DOHH2 (cell line): ENCODE measurements around the gene PARM1.

Source experiments
- H3F3A ChIP-seq: fragments of 200-600 bp; sonication (generic), shearing (Covaris generic); 2 replicates; pipeline ENCODE4 v1.6.0; 2016; ENCODE audit warnings: antibody characterized with exemption, mild to moderate bottlenecking; ENCODE audit not compliant: control insufficient read depth, insufficient read depth
- H3K27ac ChIP-seq: fragments of 200-600 bp; sonication (generic); 2 replicates; pipeline ENCODE4 v1.5.1; 2014; ENCODE audit warnings: low read depth, mild to moderate bottlenecking, low read length, moderate library complexity
- H3K27me3 ChIP-seq: fragments of 200-600 bp; sonication (generic); 2 replicates; pipeline ENCODE4 v1.6.1; 2014; ENCODE audit warnings: mild to moderate bottlenecking, low read length, mixed read lengths; ENCODE audit not compliant: control insufficient read depth
- H3K36me3 ChIP-seq: fragments of 200-600 bp; sonication (generic); 2 replicates; pipeline ENCODE4 v1.6.1; 2014; ENCODE audit warnings: mild to moderate bottlenecking, low read length, moderate library complexity, mixed read lengths; ENCODE audit not compliant: control insufficient read depth
- H3K4me1 ChIP-seq: fragments of 200-600 bp; sonication (generic); 2 replicates; pipeline ENCODE4 v1.6.1; 2014; ENCODE audit warnings: mild to moderate bottlenecking, low read length, mixed read lengths; ENCODE audit not compliant: control insufficient read depth
- H3K4me2 ChIP-seq: fragments of 200-600 bp; sonication (generic); 2 replicates; pipeline ENCODE4 v1.6.0; 2014; ENCODE audit warnings: mild to moderate bottlenecking, low read length, moderate library complexity
- H3K4me3 ChIP-seq: fragments of 200-600 bp; sonication (generic); 2 replicates; pipeline ENCODE4 v1.5.1; 2014; ENCODE audit warnings: mild to moderate bottlenecking, low read length, mixed read lengths
- H3K79me2 ChIP-seq: fragments of 200-600 bp; sonication (generic); 2 replicates; pipeline ENCODE4 v1.6.1; 2014; ENCODE audit warnings: mild to moderate bottlenecking, low read length, mixed read lengths; ENCODE audit not compliant: control insufficient read depth
- H3K9me2 ChIP-seq: fragments of 200-600 bp; sonication (generic); replicated peaks from 2 replicates; pipeline ENCODE4 v1.6.1; 2014; ENCODE audit warnings: mild to moderate bottlenecking, low read length, mixed read lengths; ENCODE audit not compliant: control insufficient read depth
- H3K9me3 ChIP-seq: fragments of 200-600 bp; sonication (generic); 2 replicates; pipeline ENCODE4 v1.6.1; 2014; ENCODE audit warnings: antibody characterized with exemption, low read length, mixed read lengths; ENCODE audit not compliant: control insufficient read depth, insufficient read depth
- H4K20me1 ChIP-seq: fragments of 200-600 bp; sonication (generic); 2 replicates; pipeline ENCODE4 v1.6.0; 2014; ENCODE audit warnings: low read depth, mild to moderate bottlenecking, antibody characterized with exemption, low read length, moderate library complexity; ENCODE audit not compliant: control insufficient read depth, insufficient read depth
- EZH2phosphoT487 ChIP-seq: fragments of 200-600 bp; sonication (generic); IDR thresholded peaks from 2 replicates; pipeline ENCODE4 v1.6.1; 2017; ENCODE audit warnings: borderline replicate concordance, mild to moderate bottlenecking, antibody characterized with exemption, low read length, moderate library complexity, mixed read lengths
- TF ChIP-seq, protein P1 (sequence below): fragments of 200-600 bp; sonication (generic); IDR thresholded peaks from one replicate; pipeline ENCODE4 v1.5.1; 2014; ENCODE audit warnings: antibody characterized with exemption, mild to moderate bottlenecking, low read depth, low read length; ENCODE audit not compliant: poor library complexity, severe bottlenecking

The PARM1 gene

DNA sequence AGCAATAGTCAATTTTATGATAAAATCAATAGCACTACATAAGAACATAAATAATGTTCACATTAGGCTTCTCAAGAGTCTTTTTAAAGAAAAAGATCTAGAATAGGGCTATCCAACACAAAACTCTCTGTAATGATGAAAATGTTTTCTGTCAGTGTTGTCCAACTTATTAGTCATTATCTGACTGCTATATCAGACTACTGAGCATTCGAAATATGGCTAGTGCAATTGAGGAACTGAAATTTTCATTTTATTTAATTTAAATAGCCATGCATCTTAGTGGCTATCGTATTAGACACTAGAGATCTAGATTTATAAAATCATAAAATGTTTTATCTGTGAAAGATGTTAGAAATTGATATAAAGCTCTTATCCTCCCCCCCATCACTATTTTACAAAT, 26.0 kb downstream of the PARM1 start:
- no peak overlapping the region for H3K4me2 ChIP-seq
- H3K4me1 ChIP-seq = no peaks in the 10 kb centered on the region
- no peaks in the 10 kb centered on the region for H3K79me2 ChIP-seq
- no peaks in the 10 kb centered on the region for H4K20me1 ChIP-seq
- H3F3A ChIP-seq = no peaks in the 10 kb centered on the region
- H3K27me3 ChIP-seq = no peaks in the 10 kb centered on the region
- TF ChIP-seq, protein P1, sequence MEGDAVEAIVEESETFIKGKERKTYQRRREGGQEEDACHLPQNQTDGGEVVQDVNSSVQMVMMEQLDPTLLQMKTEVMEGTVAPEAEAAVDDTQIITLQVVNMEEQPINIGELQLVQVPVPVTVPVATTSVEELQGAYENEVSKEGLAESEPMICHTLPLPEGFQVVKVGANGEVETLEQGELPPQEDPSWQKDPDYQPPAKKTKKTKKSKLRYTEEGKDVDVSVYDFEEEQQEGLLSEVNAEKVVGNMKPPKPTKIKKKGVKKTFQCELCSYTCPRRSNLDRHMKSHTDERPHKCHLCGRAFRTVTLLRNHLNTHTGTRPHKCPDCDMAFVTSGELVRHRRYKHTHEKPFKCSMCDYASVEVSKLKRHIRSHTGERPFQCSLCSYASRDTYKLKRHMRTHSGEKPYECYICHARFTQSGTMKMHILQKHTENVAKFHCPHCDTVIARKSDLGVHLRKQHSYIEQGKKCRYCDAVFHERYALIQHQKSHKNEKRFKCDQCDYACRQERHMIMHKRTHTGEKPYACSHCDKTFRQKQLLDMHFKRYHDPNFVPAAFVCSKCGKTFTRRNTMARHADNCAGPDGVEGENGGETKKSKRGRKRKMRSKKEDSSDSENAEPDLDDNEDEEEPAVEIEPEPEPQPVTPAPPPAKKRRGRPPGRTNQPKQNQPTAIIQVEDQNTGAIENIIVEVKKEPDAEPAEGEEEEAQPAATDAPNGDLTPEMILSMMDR = no peak
- TF ChIP-seq EZH2phosphoT487 = no peak
- H3K9me2 ChIP-seq = no peaks in the 10 kb centered on the region; the same call in 1 of the 2 replicates
- H3K4me3 ChIP-seq = no peak overlapping the region
- no peak overlapping the region for H3K27ac ChIP-seq
- no peaks in the 10 kb centered on the region for H3K9me3 ChIP-seq
- H3K36me3 ChIP-seq = no peaks in the 10 kb centered on the region

DNA sequence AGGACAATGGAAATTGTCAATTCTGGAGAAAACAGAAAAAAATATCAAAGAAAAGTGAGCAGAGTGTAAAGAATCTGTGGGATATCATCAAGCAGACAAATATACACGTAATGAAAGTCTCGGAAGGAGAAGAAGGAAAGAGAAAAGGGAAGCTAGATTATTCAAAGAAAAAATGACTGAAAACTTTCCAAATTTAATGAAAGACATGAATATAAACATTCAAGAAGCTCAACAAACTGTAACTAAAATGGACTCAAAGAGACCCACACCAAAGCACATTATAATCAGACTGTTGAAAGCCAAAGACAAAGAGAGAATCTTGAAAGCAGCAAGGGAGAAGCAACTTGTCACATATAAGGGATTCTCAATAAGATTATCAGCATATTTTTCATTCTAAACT, 28.3 kb downstream of the PARM1 start:
- H3K4me1 ChIP-seq = no peaks in the 10 kb centered on the region
- H4K20me1 ChIP-seq = no peaks in the 10 kb centered on the region
- no peak overlapping the region for H3K4me3 ChIP-seq
- H3K27ac ChIP-seq = no peak overlapping the region
- no peak overlapping the region for H3K4me2 ChIP-seq
- H3K9me2 ChIP-seq = no peaks in the 10 kb centered on the region; the same call in 1 of the 2 replicates
- H3K27me3 ChIP-seq = no peaks in the 10 kb centered on the region
- no peaks in the 10 kb centered on the region for H3F3A ChIP-seq
- TF ChIP-seq EZH2phosphoT487 = no peak
- TF ChIP-seq, protein P1 = no peak
- H3K79me2 ChIP-seq = no peaks in the 10 kb centered on the region
- H3K36me3 ChIP-seq = no peaks in the 10 kb centered on the region
- no peaks in the 10 kb centered on the region for H3K9me3 ChIP-seq

DNA sequence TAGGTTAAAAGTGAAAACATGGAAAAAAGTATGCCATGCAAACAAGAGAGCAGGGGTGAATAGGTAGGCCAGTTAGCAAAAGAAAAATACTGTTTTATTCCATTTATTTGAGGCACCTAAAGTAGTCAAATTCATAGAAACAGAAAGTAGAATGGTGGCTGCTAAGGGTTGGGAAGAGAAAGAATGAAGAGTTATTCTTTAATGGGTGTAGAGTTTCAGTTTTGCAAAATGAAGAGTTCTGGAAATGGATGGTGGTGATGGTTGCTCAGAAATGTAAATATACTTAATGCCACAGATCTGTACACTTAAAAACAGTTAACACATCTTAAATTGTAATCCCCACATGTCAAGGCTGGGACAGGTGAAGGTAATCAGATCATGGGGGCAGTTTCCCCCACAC, 29.7 kb downstream of the PARM1 start:
- Histone ChIP-seq H4K20me1 (no peaks in the 10 kb centered on the region), H3K36me3 (no peaks in the 10 kb centered on the region), H3K27me3 (no peaks in the 10 kb centered on the region), H3K79me2 (no peaks in the 10 kb centered on the region), H3K9me3 (no peaks in the 10 kb centered on the region), H3K4me2 (no peak overlapping the region), H3K27ac (no peak overlapping the region), H3F3A (no peaks in the 10 kb centered on the region), H3K4me3 (no peak overlapping the region), H3K9me2 (no peaks in the 10 kb centered on the region; the same call in 1 of the 2 replicates), H3K4me1 (no peaks in the 10 kb centered on the region)
- TF ChIP-seq, protein P1 = no peak
- no peak for TF ChIP-seq EZH2phosphoT487

DNA sequence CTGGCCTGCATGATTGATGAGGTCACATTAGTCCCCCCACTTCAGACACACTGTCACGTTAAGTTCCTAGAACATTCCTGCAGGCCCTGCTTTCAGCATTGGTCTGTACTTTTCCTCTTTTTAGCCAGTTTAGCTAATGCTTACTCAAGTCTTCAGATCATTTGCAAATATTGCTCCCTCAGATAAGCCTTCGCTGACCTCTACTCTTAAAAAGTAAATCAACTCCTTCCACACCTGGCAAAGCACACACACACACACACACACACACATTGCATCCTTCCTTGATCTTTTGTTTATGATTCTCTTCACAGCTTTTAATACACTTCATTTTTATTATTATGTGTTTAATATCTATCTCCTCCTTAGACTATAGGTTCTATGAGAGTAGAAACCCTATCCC, 31.4 kb downstream of the PARM1 start:
- no peaks in the 10 kb centered on the region for H3F3A ChIP-seq
- no peak overlapping the region for H3K4me2 ChIP-seq
- no peaks in the 10 kb centered on the region for H3K36me3 ChIP-seq
- TF ChIP-seq EZH2phosphoT487 = no peak
- TF ChIP-seq, protein P1 = no peak
- no peak overlapping the region for H3K27ac ChIP-seq
- H3K4me1 ChIP-seq = no peaks in the 10 kb centered on the region
- no peaks in the 10 kb centered on the region for H4K20me1 ChIP-seq
- H3K27me3 ChIP-seq = no peaks in the 10 kb centered on the region
- H3K79me2 ChIP-seq = no peaks in the 10 kb centered on the region
- no peak overlapping the region for H3K4me3 ChIP-seq
- no peaks in the 10 kb centered on the region; the same call in 1 of the 2 replicates for H3K9me2 ChIP-seq
- no peaks in the 10 kb centered on the region for H3K9me3 ChIP-seq
